GM10847 (cell line): ENCODE measurements around the gene PAQR4.

Experiments used
- POLR2A ChIP-seq: IDR thresholded peaks from 2 replicates; pipeline ENCODE4 v1.6.1; 2011; ENCODE audit not compliant: insufficient read length; ENCODE audit errors: extremely low read depth

PAQR4 gene

DNA sequence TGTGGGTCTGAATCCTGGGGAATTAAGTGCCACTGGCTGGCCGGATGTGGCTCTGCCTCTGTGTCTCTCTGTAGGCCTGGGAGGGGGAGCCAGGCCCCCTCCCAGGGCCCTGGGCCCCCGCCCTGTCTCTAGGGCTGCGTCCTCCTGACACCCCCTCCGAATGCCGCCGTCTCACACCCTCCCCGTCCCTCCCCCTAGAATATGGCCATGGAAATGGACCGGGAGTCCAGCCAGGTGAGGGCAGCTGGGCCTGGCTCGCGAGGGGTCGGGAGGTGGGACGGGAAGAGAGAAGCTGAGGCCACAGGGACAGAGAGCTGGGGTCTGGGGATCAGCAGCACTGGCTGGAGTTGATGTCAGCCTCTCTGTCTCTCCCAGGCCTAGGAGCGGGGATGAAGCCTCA lies 27.1 kb downstream of the PAQR4 start:
- TF ChIP-seq POLR2A: no peak

DNA sequence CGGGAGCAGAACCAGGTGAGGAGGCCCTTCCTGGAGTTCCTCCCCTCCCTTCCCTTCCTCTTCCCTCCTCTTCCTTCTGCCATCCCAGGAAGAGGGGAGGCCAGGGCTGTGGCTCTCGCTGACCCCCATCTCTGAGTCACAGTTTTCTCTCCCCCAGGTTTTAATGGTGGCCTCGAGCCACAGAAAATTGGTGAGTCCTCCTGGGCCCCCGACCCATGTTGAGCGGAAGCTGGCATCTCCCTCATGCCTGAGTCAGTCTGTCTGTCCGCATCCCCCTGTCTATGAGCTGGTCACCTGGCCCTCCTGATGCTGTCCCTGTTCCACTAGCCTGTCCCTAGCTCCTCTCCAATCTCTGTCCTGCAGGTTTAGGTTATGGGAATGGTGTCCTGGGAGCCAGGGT lies 30.8 kb downstream of the PAQR4 start:
- TF ChIP-seq POLR2A: no peak

DNA sequence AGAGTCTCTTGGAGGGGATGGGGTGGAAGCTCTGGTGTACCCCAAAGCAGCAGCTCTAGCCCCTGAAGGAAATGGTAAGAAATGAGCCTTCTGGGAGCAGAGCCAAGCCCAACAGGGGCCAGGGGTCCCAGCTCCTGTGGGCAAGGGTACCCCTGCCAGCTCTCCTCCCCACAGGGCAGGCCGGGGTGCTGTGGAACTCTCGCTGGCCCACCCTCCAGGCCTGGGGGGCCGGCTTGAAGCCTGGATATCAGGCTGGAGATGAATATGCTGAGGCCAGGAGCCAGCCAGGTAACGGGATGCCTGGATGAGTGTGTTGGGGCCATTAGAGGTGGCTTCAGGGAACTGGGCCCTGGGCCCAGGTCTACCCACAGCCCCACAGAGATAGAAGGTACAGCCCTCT lies 31.4 kb downstream of the PAQR4 start:
- no peak for TF ChIP-seq POLR2A

DNA sequence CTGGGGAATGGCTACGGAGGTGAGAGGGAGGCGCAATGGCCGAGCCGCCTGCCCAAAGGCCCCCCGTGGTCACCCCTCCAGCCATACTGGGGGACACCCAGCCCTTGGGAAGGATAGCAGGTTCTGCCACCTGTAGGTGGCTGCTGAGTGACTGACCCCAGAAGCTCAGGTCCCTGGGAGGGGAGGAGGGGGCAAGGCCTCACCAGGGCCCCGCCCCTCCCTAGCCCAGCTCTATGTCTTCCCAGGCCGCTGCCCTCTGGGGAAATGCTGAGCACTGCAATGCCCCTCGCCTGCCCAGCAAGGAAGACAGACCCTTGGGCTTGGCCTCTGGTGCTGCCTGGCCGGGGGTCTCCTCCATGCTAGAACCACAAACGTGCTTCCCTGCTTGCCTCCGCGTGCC lies 32.2 kb downstream of the PAQR4 start:
- TF ChIP-seq POLR2A: no peak

DNA sequence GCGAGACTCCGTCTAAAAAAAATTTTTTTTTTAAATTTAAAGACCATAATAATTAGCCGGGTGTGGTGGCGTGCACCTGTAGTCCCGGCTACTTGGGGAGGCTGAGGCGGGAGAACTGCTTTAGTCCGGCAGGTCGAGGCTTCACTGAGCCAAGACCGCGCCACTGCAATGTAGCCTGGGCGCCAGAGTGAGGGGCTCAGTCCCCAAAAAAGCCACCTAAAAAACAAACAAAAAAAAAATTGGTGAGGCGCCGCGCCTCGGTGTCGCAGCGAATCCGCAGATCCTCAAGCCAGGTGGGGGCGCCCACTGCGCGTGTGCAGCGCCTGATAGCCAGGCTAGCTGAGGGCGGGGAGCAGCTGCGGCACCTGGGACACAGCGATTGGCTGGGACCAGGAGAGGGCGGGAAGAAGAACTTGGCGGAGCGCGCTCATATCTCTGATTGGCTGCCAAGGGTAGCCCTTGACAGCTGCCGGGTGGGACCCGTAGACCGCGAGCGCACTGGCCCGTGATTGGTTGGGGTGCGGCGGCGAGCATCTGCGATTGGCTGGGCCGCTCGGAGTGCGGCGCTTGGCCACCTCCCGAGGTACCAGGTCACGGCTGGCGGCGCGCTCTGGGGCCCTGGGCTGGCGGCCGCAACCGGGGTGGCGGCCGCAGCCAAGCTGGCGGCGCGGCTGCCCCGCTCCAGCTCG lies 34.6 kb downstream of the PAQR4 start:
- no peak for TF ChIP-seq POLR2A

DNA sequence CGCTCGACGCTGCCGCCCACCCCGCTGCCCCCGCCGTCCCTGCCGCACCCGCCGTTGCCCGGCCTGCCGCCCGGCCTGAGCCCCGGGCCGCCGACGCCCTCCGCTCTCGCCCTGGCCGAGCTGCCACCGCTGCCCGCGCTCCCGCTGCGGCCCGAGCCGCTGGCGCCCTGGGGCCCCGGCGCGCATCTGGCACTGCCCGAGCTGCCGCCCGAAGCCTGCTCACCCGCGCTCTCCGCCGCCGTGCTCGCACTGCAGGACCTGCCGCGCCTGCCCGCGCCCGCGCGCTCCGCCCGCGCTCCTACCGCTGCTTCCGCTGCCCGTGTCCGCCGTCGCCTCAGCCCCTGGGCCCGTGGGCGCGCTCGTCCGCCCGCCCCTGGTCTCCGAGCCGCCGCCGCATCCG lies 35.2 kb downstream of the PAQR4 start:
- no peak for TF ChIP-seq POLR2A

DNA sequence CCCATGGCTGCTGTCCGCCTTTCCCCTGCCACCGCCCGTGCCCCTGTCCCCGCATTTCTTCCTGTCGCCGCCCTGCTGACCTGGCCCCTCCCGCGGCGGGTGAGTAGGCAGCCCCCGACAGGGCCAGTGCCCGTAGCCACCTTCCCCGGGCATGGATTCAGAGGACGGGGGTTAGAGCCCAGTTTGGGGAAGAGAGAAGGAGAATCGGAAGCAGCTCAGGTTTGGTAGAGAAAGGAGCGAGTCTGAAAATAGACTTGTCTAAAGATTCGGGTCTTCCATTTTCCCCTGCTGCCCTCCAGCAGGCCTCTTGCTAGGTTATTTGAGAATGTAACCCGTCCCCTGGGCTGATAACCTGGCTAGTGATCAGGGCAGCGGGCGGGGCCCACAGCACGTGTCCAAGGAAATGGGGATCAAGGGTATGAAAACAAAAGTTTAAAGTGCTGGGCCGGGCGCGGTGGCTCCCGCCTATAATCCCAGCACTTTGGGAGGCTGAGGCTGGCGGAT lies 35.7 kb downstream of the PAQR4 start:
- no peak for TF ChIP-seq POLR2A

DNA sequence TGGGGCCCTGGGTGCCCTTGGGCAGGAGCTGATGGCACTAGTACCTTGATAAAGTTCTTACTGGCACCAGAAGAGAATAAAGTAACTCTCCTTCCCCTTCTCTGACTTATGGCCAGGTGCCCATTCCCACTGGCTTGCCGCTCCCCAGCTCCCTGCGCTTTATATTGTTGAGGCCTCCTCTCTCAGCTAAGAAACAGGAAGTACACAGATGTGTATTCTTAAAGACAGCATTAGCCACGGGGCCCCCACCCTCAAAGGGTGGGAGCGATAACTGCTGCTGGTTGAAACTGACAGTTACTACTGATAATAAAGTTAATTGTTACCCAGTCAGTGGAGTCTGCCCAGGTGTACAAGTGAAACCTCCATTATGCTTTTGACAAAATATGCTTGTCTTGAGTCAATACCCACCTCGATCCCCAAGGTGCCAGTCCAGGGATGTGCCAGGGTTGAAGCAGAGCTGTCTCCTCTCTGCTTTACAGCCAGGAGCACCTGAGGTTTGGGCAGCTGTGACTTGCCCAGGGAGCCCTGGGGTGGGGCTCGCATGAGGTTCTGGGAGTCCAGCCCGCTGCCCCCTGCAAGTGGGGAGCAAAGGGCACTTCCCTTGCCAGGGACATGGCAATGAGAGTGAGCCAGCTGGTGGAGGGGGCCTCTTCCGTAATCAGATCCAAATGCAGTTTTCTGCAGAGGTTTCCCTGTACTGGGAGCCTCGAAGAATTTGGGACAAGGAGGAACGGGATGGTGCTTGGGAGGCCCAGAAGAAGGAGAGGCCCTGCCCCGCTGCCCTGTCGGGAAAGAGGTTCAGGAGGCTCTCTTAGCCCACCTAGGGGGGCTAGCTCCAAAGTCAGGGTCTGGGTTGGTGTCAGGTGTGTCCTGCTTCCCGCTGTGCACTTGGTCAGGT lies 38.2 kb downstream of the PAQR4 start:
- no peak for TF ChIP-seq POLR2A

DNA sequence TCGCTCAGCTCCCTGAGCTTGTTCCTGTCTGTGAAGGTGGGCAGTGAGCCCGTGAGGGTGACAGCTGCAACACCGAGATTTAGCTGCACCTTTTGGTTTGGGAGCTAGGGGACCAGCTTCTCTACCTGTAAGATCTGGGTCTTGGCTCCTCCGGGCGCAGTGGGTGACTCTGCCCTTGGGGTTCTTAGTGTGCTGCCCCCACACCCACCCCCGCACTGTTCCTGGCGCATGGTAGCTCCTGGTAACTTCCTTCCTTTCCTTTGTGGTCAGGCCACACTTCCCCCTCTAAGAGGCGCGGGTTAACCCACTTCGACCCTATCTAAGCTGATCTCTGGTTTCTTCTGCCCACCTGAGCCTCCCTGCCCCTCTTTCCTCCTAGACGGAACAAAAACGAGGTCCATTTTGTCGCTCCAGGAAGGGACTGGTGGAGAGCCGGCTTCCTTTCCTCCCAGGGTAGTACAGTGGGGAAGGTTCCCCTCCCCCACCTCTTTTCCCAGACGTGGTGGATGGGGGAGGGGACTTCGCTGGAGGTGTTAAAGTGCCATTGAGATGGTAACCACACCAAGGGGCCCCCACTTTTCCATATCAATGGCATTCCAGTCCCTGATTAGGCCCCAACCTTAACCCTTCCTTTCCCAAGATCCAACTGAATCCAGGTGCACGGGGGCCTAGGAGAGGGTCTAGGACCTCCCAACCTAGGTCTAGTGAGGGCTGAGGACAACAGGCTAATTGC lies 39.0 kb downstream of the PAQR4 start:
- TF ChIP-seq POLR2A: no peak

DNA sequence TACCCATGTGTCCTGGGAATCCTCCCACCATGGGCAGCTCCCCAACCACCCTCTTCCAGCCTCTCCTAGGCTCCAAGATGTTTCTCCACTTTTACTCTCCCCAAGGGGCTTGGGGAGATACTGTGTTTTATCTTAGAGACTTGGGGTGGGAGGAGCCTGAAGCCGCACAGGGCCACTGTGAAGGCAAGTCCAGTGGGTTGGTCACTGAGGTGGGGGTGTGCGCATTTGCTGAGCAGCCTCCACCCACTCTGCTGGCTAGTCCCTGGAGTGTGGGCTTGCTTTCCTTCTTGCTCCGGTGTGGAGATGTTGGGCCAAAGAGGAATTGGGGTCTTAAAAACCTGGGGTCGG lies 39.5 kb downstream of the PAQR4 start:
- no peak for TF ChIP-seq POLR2A

DNA sequence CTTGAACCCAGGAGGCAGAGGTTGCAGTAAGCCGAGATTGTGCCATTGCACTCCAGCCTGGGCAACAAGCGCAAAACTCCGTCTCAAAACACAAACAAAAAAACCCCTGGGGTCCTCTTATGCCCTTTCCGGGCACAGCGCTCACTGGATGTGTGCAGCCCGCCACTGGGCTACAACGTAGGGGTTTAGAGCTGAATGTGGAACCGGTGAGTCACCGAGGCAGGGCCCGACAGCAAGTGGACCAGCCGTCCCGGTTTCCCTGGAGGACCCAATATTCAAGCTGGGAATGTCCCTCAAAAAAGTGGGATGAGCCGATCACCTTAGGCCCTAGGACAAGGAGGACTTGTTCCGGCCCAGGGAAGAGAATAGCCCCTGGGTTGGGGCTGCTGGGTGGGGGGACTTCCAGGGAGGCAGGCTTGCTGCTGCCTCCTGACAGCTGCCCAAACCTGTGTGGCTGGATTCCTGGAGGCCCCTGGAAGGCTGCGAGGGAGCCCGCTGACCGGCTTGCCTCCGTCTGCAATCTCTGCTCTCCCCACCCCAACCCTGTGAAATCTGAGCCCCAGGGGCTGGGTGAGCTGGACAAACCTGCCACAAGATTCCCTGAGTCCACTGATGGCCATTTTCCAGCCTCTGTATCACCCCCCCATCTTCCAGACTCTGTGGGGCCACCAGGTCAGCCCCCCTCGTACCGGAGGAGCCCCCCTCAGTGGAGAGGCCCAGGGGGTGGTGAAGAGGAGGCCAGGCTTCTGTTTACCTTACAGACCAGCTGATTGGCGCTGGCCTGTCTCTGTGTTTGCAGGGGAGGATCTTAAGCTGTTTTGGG lies 40.6 kb downstream of the PAQR4 start:
- no peak for TF ChIP-seq POLR2A

DNA sequence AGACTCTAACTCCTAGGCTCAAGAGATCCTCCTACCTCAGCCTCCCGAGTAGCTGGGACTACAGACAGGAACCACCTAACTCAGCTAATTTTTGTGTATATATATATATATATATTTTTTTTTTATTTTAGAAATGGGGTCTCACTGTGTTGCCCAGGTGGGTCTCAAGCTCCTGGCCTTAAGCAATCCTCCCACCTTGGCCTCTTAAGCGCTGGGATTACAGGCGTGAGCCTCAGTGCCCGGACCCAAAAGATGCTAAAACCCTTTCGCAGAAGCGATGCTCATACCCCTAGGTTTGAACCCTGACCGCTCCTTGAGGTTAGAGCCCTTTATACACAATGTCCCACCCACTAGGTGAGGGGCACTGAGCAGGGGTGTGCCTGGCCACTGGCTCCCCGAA lies 41.4 kb downstream of the PAQR4 start:
- no peak for TF ChIP-seq POLR2A

DNA sequence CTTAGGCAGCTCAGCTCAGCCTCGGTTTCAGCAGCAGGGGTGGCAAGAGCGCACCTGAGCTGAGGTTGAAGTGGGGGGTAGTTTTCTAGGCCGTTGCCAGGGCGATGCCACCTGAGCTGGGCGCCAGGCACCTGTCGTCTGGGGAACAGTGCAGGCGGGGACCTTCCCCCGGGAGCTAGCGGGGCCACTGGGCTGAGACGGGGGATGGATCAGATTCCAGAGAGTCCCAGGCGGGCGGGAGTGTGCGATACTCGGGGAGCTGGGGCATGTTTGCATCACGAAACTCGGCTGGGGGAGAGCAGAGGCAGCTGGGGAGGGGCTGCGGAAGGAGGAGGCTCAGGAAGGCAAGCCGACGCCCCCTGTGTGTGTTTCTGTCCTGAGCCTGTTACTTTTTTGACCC lies 43.1 kb downstream of the PAQR4 start:
- no peak for TF ChIP-seq POLR2A

DNA sequence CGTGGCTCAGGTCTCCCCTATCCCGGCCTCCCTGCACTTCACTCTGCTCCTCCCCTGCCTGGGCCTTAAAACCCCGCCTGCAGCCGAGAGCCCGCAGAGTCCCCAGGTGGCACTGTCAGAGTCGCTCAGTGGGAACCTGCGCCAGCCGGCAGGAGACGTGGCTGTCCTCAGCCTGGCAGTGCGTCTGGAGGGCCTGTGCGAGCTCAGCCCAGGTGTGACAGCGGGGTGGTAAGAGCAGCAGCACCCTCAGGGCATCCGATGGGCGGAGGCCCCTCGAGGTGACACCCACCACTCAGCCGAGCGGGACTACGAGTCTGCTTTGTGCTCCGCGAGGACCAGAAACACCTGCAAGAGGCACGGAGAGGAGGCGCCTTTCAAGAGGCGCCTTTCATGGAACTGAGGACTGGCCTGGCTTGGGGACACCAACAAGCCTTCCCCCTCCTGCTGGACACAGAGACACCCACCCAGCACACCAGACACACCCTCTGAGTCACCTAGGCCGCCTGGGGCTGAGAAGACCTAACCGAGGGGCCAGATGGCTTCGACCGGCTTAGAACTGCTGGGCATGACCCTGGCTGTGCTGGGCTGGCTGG lies 43.8 kb downstream of the PAQR4 start, which contains the start of gene CLDN9:
TSS of gene CLDN9 (plus strand) at position 96 of the 593 bp plus-strand sequence. CDS start at position 536, 440 bp downstream.
- no peak for TF ChIP-seq POLR2A

DNA sequence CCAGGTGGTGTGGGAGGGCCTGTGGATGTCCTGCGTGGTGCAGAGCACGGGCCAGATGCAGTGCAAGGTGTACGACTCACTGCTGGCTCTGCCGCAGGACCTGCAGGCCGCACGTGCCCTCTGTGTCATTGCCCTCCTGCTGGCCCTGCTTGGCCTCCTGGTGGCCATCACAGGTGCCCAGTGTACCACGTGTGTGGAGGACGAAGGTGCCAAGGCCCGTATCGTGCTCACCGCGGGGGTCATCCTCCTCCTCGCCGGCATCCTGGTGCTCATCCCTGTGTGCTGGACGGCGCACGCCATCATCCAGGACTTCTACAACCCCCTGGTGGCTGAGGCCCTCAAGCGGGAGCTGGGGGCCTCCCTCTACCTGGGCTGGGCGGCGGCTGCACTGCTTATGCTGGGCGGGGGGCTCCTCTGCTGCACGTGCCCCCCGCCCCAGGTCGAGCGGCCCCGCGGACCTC lies 44.4 kb downstream of the PAQR4 start:
- TF ChIP-seq POLR2A: no peak
